ENCODE measurements around the gene ZC3H12D. TPM values are rescaled to one million over a fixed set of nuclear protein-coding genes. Genes with fewer than 3 reads are reported as not detected.

ZC3H12D gene
- total and polyA plus RNA-seq, 9 donors: 0.15 to 1.3 (median 0.45) TPM

- intact Hi-C loops (cut with DNase I): no loop called here
- H3K36me3 ChIP-seq: no peaks in the 10 kb centered on the region
- WGBS, 3 donors: 94 to 95% (median 94%) methylated on average over 6 of the region's 6 CpGs
Measured at GRCh38 chr6:149397384-149397783, 87.4 kb downstream of the ZC3H12D start.

More at GRCh38 chr6:149397384-149397783, 87.4 kb downstream of the ZC3H12D start:
- H3K4me1 ChIP-seq (ENCODE audit: insufficient read depth): no peaks in the 10 kb centered on the region
- TF ChIP-seq POLR2A (IDR thresholded peaks at IDR 0.05) (no peak), CTCF (IDR thresholded peaks at IDR 0.05) (no peak)
- no peak overlapping the region for H3K4me3 ChIP-seq
- DNase-seq: no peak
- H3K27ac ChIP-seq: no peak overlapping the region
- H3K27me3 ChIP-seq: no peaks in the 10 kb centered on the region
- H3K9me3 ChIP-seq: no peaks in the 10 kb centered on the region

Small RNA genes within 50 kb of the gene (small RNA-seq; reads per million reads assigned to genes)
- not detected for gene RNU7-3P

Other genes with a start within 250 kb of the ZC3H12D start
- gene TAB2, start 167.3 kb downstream of the ZC3H12D start, total RNA-seq: 10 to 100 TPM; 47.2 to 75.9 (median 62.6) TPM
- gene TAB2, start 167.3 kb downstream of the ZC3H12D start, polyA plus RNA-seq: 10 to 100 TPM; 39.6 to 65.4 TPM
- 1 to 10 TPM; 1.2 to 5.0 (median 3.4) TPM for gene SUMO4, start 84.8 kb downstream of the ZC3H12D start, total RNA-seq
- gene SUMO4, start 84.8 kb downstream of the ZC3H12D start, polyA plus RNA-seq: under 1 TPM; 0.11 to 0.53 TPM
- 10 to 100 TPM; 35.1 to 50.6 (median 39.5) TPM for gene PPIL4, start 61.0 kb upstream of the ZC3H12D start, total RNA-seq
- 10 to 100 TPM; 29.4 to 32.5 TPM for gene PPIL4, start 61.0 kb upstream of the ZC3H12D start, polyA plus RNA-seq
- 10 to 100 TPM; 50.4 to 82.6 (median 62.3) TPM for gene GINM1, start 81.4 kb upstream of the ZC3H12D start, total RNA-seq
- 10 to 100 TPM; 68.3 to 69.8 TPM for gene GINM1, start 81.4 kb upstream of the ZC3H12D start, polyA plus RNA-seq
- gene KATNA1, start 163.7 kb upstream of the ZC3H12D start, total RNA-seq: 10 to 100 TPM; 10.6 to 21.3 (median 18.3) TPM
- 10 to 100 TPM; 21.4 to 31.4 TPM for gene KATNA1, start 163.7 kb upstream of the ZC3H12D start, polyA plus RNA-seq
- gene LATS1, start 233.1 kb upstream of the ZC3H12D start, total RNA-seq: 10 to 100 TPM; 19.6 to 46.0 (median 36.4) TPM
- 10 to 100 TPM; 10.7 to 19.1 TPM for gene LATS1, start 233.1 kb upstream of the ZC3H12D start, polyA plus RNA-seq